Neutrophil (primary cell): ENCODE measurements around the gene ENTPD6.
"Not testable (repeated sequence)": the region's sequence is repeated elsewhere in the genome, so short reads cannot be mapped to it uniquely, and the experiment has no call there.

ENCODE experiments used
- H3K27ac ChIP-seq: fragments of 200-600 bp; sonication (generic); 2 replicates; pipeline ENCODE4 v1.5.1; 2016; ENCODE audit warnings: mild to moderate bottlenecking, moderate library complexity
- H3K27me3 ChIP-seq: fragments of 200-600 bp; sonication (generic); 2 replicates; pipeline ENCODE4 v1.6.0; 2016; ENCODE audit warnings: mild to moderate bottlenecking
- H3K36me3 ChIP-seq: fragments of 200-600 bp; sonication (generic); 2 replicates; pipeline ENCODE4 v1.5.1; 2017
- H3K4me1 ChIP-seq, 2 experiments: fragments of 200-600 bp in 1 of 2; sonication (generic) in 1 of 2; 1 replicate in 1 of 2; 2 replicates in 1 of 2; pipeline versions ENCODE4 v1.5.1 to v1.6.1; 2013 to 2016; ENCODE audit warnings: low read depth in 1 of 2, low read length in 1 of 2, mild to moderate bottlenecking in 1 of 2, moderate library complexity in 1 of 2; ENCODE audit not compliant: control insufficient read depth in 1 of 2, insufficient read depth in 1 of 2
- H3K4me3 ChIP-seq, 2 experiments: fragments of 200-600 bp in 1 of 2; sonication (generic) in 1 of 2; 1 replicate in 1 of 2; 2 replicates in 1 of 2; pipeline ENCODE4 v1.5.1; 2013 to 2016; ENCODE audit warnings: low read depth in 1 of 2, low read length in 1 of 2, mild to moderate bottlenecking in 1 of 2, moderate library complexity in 1 of 2
- H3K9me3 ChIP-seq: fragments of 200-600 bp; sonication (generic); 2 replicates; pipeline ENCODE4 v1.5.1; 2016
- CTCF ChIP-seq: fragments of 200-600 bp; sonication (generic); IDR thresholded peaks from 2 replicates; pipeline ENCODE4 v1.5.1; 2016; ENCODE audit warnings: antibody characterized with exemption

The ENTPD6 gene

GRCh38 chr20:25229486-25230165 is 34.1 kb downstream of the ENTPD6 start:
- TF ChIP-seq CTCF = no peak
- no peak overlapping the region for H3K27ac ChIP-seq

GRCh38 chr20:25230166-25230831 is 34.8 kb downstream of the ENTPD6 start:
- Histone ChIP-seq H3K4me1 (no peaks in the 10 kb centered on the region), H3K36me3 (peaks cover 6% of the 10 kb centered on the region), H3K27ac (no peak overlapping the region), H3K9me3 (no peaks in the 10 kb centered on the region), H3K27me3 (peaks cover 12% of the 10 kb centered on the region), H3K4me3 (no peak overlapping the region)
- TF ChIP-seq CTCF = no peak

More at GRCh38 chr20:25229486-25230165, 34.1 kb downstream of the ENTPD6 start:
- H3K9me3 ChIP-seq = no peaks in the 10 kb centered on the region
- H3K27me3 ChIP-seq = peaks cover 7% of the 10 kb centered on the region
- no peaks in the 10 kb centered on the region for H3K4me1 ChIP-seq
- H3K36me3 ChIP-seq = peaks cover 6% of the 10 kb centered on the region
- H3K4me3 ChIP-seq = no peak overlapping the region

- TF ChIP-seq CTCF = no peak
- no peaks in the 10 kb centered on the region for H3K4me1 ChIP-seq
- H3K36me3 ChIP-seq = no peaks in the 10 kb centered on the region
- H3K9me3 ChIP-seq = no peaks in the 10 kb centered on the region
- H3K27ac ChIP-seq = no peak overlapping the region
- H3K4me3 ChIP-seq = no peak overlapping the region
- H3K27me3 ChIP-seq = peaks cover 25% of the 10 kb centered on the region
These were observed 37.7 kb downstream of the ENTPD6 start for GRCh38 chr20:25233016-25233772.

GRCh38 chr20:25234009-25234849 is 38.7 kb downstream of the ENTPD6 start:
- not testable (repeated sequence) for H3K9me3 ChIP-seq, H3K27ac ChIP-seq, H3K4me1 ChIP-seq, H3K4me3 ChIP-seq, H3K36me3 ChIP-seq
- peaks cover 25% of the 10 kb centered on the region for H3K27me3 ChIP-seq

- Histone ChIP-seq H3K27ac (no peak overlapping the region), H3K4me1 (no peaks in the 10 kb centered on the region), H3K27me3 (peaks cover 25% of the 10 kb centered on the region), H3K9me3 (no peaks in the 10 kb centered on the region), H3K4me3 (no peak overlapping the region), H3K36me3 (no peaks in the 10 kb centered on the region)
- no peak for TF ChIP-seq CTCF
These were observed 41.2 kb downstream of the ENTPD6 start for GRCh38 chr20:25236450-25237304.
